Mesothelial cell of epicardium (in vitro differentiated cells): ENCODE data around the gene MSANTD1. TPM values are rescaled to one million over a fixed set of nuclear protein-coding genes. Genes with fewer than 3 reads are reported as not detected.

Experiments
- DNase-seq, 2 experiments: peaks; one replicate each; pipeline ENCODE4 v3.0.0; 2021; ENCODE audit warnings: low spot score in 2 of 2; ENCODE audit not compliant: unreplicated experiment in 2 of 2
- H3K27ac Mint-ChIP-seq: 2 replicates; pipeline ENCODE4 v1.8.0; 2021; ENCODE audit warnings: mixed read lengths
- H3K27me3 Mint-ChIP-seq: 2 replicates; pipeline ENCODE4 v1.8.0; 2021; ENCODE audit warnings: low read depth, mixed read lengths
- H3K36me3 Mint-ChIP-seq: 2 replicates; pipeline ENCODE4 v1.8.0; 2021; ENCODE audit warnings: mixed read lengths
- H3K4me1 Mint-ChIP-seq: 2 replicates; pipeline ENCODE4 v1.8.0; 2021; ENCODE audit warnings: mixed read lengths
- H3K4me3 Mint-ChIP-seq: 2 replicates; pipeline ENCODE4 v1.8.0; 2021; ENCODE audit warnings: mild to moderate bottlenecking, moderate library complexity, mixed read lengths
- H3K9me3 Mint-ChIP-seq: 2 replicates; pipeline ENCODE4 v1.8.0; 2021; ENCODE audit warnings: mixed read lengths
- CTCF ChIP-seq: fragments of 200-600 bp; sonication (generic); IDR thresholded peaks from one replicate; pipeline ENCODE4 v1.5.0; 2021; ENCODE audit warnings: antibody characterized with exemption; ENCODE audit not compliant: unreplicated experiment
- total RNA-seq: library from RNA; stranded (reverse); gene quantifications from 3 replicates; pipeline ENCODE4 v1.2.1, GENCODE V29; 2021

MSANTD1 gene
- total RNA-seq, 1 donor from 2014 or later, result 2.6 TPM

- TF ChIP-seq CTCF, result no peak
- Mint-ChIP-seq H3K27ac (no peak overlapping the region), H3K36me3 (peaks cover 4% of the 10 kb centered on the region), H3K4me3 (no peak overlapping the region), H3K27me3 (peaks cover 23% of the 10 kb centered on the region), H3K4me1 (peaks cover 3% of the 10 kb centered on the region), H3K9me3 (peaks cover 10% of the 10 kb centered on the region)
- DNase-seq, result peak in 1 of 2 experiments; percentile 34
Measured at GRCh38 chr4:3286335-3287175, 37.6 kb downstream of the MSANTD1 start.

- Mint-ChIP-seq H3K4me3 (no peak overlapping the region), H3K27me3 (peaks cover 25% of the 10 kb centered on the region), H3K4me1 (peaks cover 6% of the 10 kb centered on the region), H3K36me3 (no peaks in the 10 kb centered on the region), H3K9me3 (peaks cover 5% of the 10 kb centered on the region), H3K27ac (no peak overlapping the region)
- no peak for TF ChIP-seq CTCF
- DNase-seq, result peak in 1 of 2 experiments; percentile 19
Measured at GRCh38 chr4:3287271-3287971, 38.5 kb downstream of the MSANTD1 start.

GRCh38 chr4:3287972-3288570 lies 39.1 kb downstream of the MSANTD1 start:
- Mint-ChIP-seq H3K36me3 (no peaks in the 10 kb centered on the region), H3K27ac (no peak overlapping the region), H3K4me3 (no peak overlapping the region), H3K9me3 (no peaks in the 10 kb centered on the region), H3K4me1 (peaks cover 6% of the 10 kb centered on the region), H3K27me3 (peaks cover 25% of the 10 kb centered on the region)
- TF ChIP-seq CTCF, result no peak
- DNase-seq, result peak in 1 of 2 experiments; percentile 27

- Mint-ChIP-seq H3K27ac (no peak overlapping the region), H3K36me3 (no peaks in the 10 kb centered on the region), H3K4me1 (peaks cover 9% of the 10 kb centered on the region), H3K4me3 (no peak overlapping the region), H3K9me3 (no peaks in the 10 kb centered on the region), H3K27me3 (peaks cover 25% of the 10 kb centered on the region)
- TF ChIP-seq CTCF, result no peak
- DNase-seq, result no peak
Measured at GRCh38 chr4:3288571-3289094, 39.7 kb downstream of the MSANTD1 start.

GRCh38 chr4:3290476-3290875 lies 41.5 kb downstream of the MSANTD1 start:
- peaks cover 20% of the 10 kb centered on the region for H3K4me1 Mint-ChIP-seq
- no peak overlapping the region for H3K27ac Mint-ChIP-seq
- DNase-seq, result peak in 1 of 2 experiments; percentile 19
- peak overlapping the region; percentile 31 for H3K4me3 Mint-ChIP-seq
- H3K27me3 Mint-ChIP-seq, result peaks cover 19% of the 10 kb centered on the region
- no peaks in the 10 kb centered on the region for H3K9me3 Mint-ChIP-seq
- no peak for TF ChIP-seq CTCF
- peaks cover 9% of the 10 kb centered on the region for H3K36me3 Mint-ChIP-seq
